ENCODE data around the gene MYOM3.
A peak's percentile ranks its signal among the peaks of the same experiment; 100 is the strongest.

Gene MYOM3

GRCh38 chr1:24127801-24128363, 15.9 kb upstream of the MYOM3 start:
- H2BK5ac ChIP-seq (ENCODE audit: low read length), result no peak overlapping the region
- H3K14ac ChIP-seq (ENCODE audit: low read length), result no peak overlapping the region
- DNase-seq (ENCODE audit: low spot score), result no peak
- no peak overlapping the region for H4K8ac ChIP-seq (ENCODE audit: low read depth, low read length)
- H3K27ac ChIP-seq (replicated peaks; ENCODE audit: low read length), result no peak overlapping the region
- no peaks in the 10 kb centered on the region for H3K4me1 ChIP-seq (ENCODE audit: control insufficient read depth in 2 of 2, insufficient read depth in 1 of 2, low read depth in 1 of 2, low read length in 2 of 2)
- no peak overlapping the region for H2BK15ac ChIP-seq (ENCODE audit: low read length)
- H3K36me3 ChIP-seq (replicated peaks in 1 of 2; ENCODE audit: control insufficient read depth in 2 of 2, insufficient read depth in 2 of 2, low read length in 2 of 2), result no peaks in the 10 kb centered on the region
- no peak overlapping the region for H2BK120ac ChIP-seq (ENCODE audit: low read depth, low read length)
- peaks cover 0 to 2% of the 10 kb centered on the region in 2 donors for H3K9me3 ChIP-seq (replicated peaks in 1 of 2; ENCODE audit: control insufficient read depth in 2 of 2, insufficient read depth in 1 of 2, low read depth in 1 of 2, low read length in 2 of 2)
- no peak overlapping the region for H2AFZ ChIP-seq (ENCODE audit: low read length)
- H3K23ac ChIP-seq (ENCODE audit: low read depth, low read length, poor library complexity), result no peak overlapping the region
- no peak overlapping the region for H3K4ac ChIP-seq (ENCODE audit: low read length)
- H3K27me3 ChIP-seq (ENCODE audit: control insufficient read depth in 3 of 3, insufficient read depth in 3 of 3, low read depth in 1 of 3, low read length in 3 of 3), result peaks cover 0 to 2% (median 0%) of the 10 kb centered on the region in 3 experiments
- WGBS, 2 donors (ENCODE audit: extremely low coverage in 2 of 2, insufficient read length in 2 of 2, insufficient replicate concordance in 1 of 2), result no CpG with 5 or more reads among the region's 7 CpGs
- no peak overlapping the region for H4K91ac ChIP-seq (ENCODE audit: low read depth, low read length, poor library complexity)
- H3K79me1 ChIP-seq (ENCODE audit: low read depth, low read length), result no peaks in the 10 kb centered on the region
- no peak overlapping the region for H3K9ac ChIP-seq (ENCODE audit: low read depth, low read length, poor library complexity)
- H3K4me3 ChIP-seq (ENCODE audit: low read length in 2 of 2), result no peak overlapping the region
- H2AK5ac ChIP-seq (ENCODE audit: low read depth, low read length), result no peak overlapping the region
- H3K18ac ChIP-seq (ENCODE audit: low read length), result no peak overlapping the region
- H3K4me2 ChIP-seq (ENCODE audit: insufficient read depth, low read length, poor library complexity, severe bottlenecking), result no peak overlapping the region
- no peak overlapping the region for H2BK12ac ChIP-seq (ENCODE audit: low read length)

- DNase-seq (ENCODE audit: low spot score), result no peak
Measured at GRCh38 chr1:24127134-24127800, 15.3 kb upstream of the MYOM3 start.

GRCh38 chr1:24126672-24127023, 14.7 kb upstream of the MYOM3 start:
- no CpG with 5 or more reads among the region's 5 CpGs for WGBS, 2 donors (ENCODE audit: extremely low coverage in 2 of 2, insufficient read length in 2 of 2, insufficient replicate concordance in 1 of 2)

More at GRCh38 chr1:24127134-24127800, 15.3 kb upstream of the MYOM3 start:
- H2AK5ac ChIP-seq (ENCODE audit: low read depth, low read length), result no peak overlapping the region
- H3K9me3 ChIP-seq (replicated peaks in 1 of 2; ENCODE audit: control insufficient read depth in 2 of 2, insufficient read depth in 1 of 2, low read depth in 1 of 2, low read length in 2 of 2), result peaks cover 0 to 2% of the 10 kb centered on the region in 2 donors
- H3K9ac ChIP-seq (ENCODE audit: low read depth, low read length, poor library complexity), result no peak overlapping the region
- WGBS, 2 donors (ENCODE audit: extremely low coverage in 2 of 2, insufficient read length in 2 of 2, insufficient replicate concordance in 1 of 2), result no CpG with 5 or more reads among the region's 3 CpGs
- no peak overlapping the region for H2BK5ac ChIP-seq (ENCODE audit: low read length)
- H4K8ac ChIP-seq (ENCODE audit: low read depth, low read length), result no peak overlapping the region
- no peak overlapping the region for H3K4ac ChIP-seq (ENCODE audit: low read length)
- H3K27me3 ChIP-seq (ENCODE audit: control insufficient read depth in 3 of 3, insufficient read depth in 3 of 3, low read depth in 1 of 3, low read length in 3 of 3), result peaks cover 0 to 2% (median 0%) of the 10 kb centered on the region in 3 experiments
- no peak overlapping the region for H4K91ac ChIP-seq (ENCODE audit: low read depth, low read length, poor library complexity)
- H3K23ac ChIP-seq (ENCODE audit: low read depth, low read length, poor library complexity), result no peak overlapping the region
- H2BK120ac ChIP-seq (ENCODE audit: low read depth, low read length), result no peak overlapping the region
- no peak overlapping the region for H3K18ac ChIP-seq (ENCODE audit: low read length)
- H3K4me1 ChIP-seq (ENCODE audit: control insufficient read depth in 2 of 2, insufficient read depth in 1 of 2, low read depth in 1 of 2, low read length in 2 of 2), result no peaks in the 10 kb centered on the region
- H2BK12ac ChIP-seq (ENCODE audit: low read length), result no peak overlapping the region
- no peak overlapping the region for H3K27ac ChIP-seq (replicated peaks; ENCODE audit: low read length)
- H3K14ac ChIP-seq (ENCODE audit: low read length), result no peak overlapping the region
- H3K79me1 ChIP-seq (ENCODE audit: low read depth, low read length), result no peaks in the 10 kb centered on the region
- no peak overlapping the region for H3K4me3 ChIP-seq (ENCODE audit: low read length in 2 of 2)
- H3K36me3 ChIP-seq (replicated peaks in 1 of 2; ENCODE audit: control insufficient read depth in 2 of 2, insufficient read depth in 2 of 2, low read length in 2 of 2), result no peaks in the 10 kb centered on the region
- H2BK15ac ChIP-seq (ENCODE audit: low read length), result no peak overlapping the region
- H2AFZ ChIP-seq (ENCODE audit: low read length), result no peak overlapping the region
- no peak overlapping the region for H3K4me2 ChIP-seq (ENCODE audit: insufficient read depth, low read length, poor library complexity, severe bottlenecking)

GRCh38 chr1:24126018-24126671, 14.2 kb upstream of the MYOM3 start:
- no peak overlapping the region for H3K4ac ChIP-seq (ENCODE audit: low read length)
- no peak overlapping the region for H2BK15ac ChIP-seq (ENCODE audit: low read length)
- WGBS, 2 donors (ENCODE audit: extremely low coverage in 2 of 2, insufficient read length in 2 of 2, insufficient replicate concordance in 1 of 2), result no CpG with 5 or more reads among the region's 6 CpGs
- DNase-seq (ENCODE audit: low spot score), result no peak
- H3K4me1 ChIP-seq (ENCODE audit: control insufficient read depth in 2 of 2, insufficient read depth in 1 of 2, low read depth in 1 of 2, low read length in 2 of 2), result no peaks in the 10 kb centered on the region
- H2BK120ac ChIP-seq (ENCODE audit: low read depth, low read length), result no peak overlapping the region
- H2BK5ac ChIP-seq (ENCODE audit: low read length), result no peak overlapping the region
- H3K4me2 ChIP-seq (ENCODE audit: insufficient read depth, low read length, poor library complexity, severe bottlenecking), result no peak overlapping the region
- no peak overlapping the region for H3K18ac ChIP-seq (ENCODE audit: low read length)
- no peak overlapping the region for H2BK12ac ChIP-seq (ENCODE audit: low read length)
- H4K8ac ChIP-seq (ENCODE audit: low read depth, low read length), result no peak overlapping the region
- H3K4me3 ChIP-seq (ENCODE audit: low read length in 2 of 2), result peak overlapping the region in 1 of 2 donors; percentile 13
- no peak overlapping the region for H3K14ac ChIP-seq (ENCODE audit: low read length)
- no peaks in the 10 kb centered on the region for H3K36me3 ChIP-seq (replicated peaks in 1 of 2; ENCODE audit: control insufficient read depth in 2 of 2, insufficient read depth in 2 of 2, low read length in 2 of 2)
- no peak overlapping the region for H3K23ac ChIP-seq (ENCODE audit: low read depth, low read length, poor library complexity)
- H3K79me1 ChIP-seq (ENCODE audit: low read depth, low read length), result no peaks in the 10 kb centered on the region
- H3K9me3 ChIP-seq (replicated peaks in 1 of 2; ENCODE audit: control insufficient read depth in 2 of 2, insufficient read depth in 1 of 2, low read depth in 1 of 2, low read length in 2 of 2), result peaks cover 0 to 2% of the 10 kb centered on the region in 2 donors
- H3K27me3 ChIP-seq (ENCODE audit: control insufficient read depth in 3 of 3, insufficient read depth in 3 of 3, low read depth in 1 of 3, low read length in 3 of 3), result peaks cover 0 to 2% (median 0%) of the 10 kb centered on the region in 3 experiments
- H3K9ac ChIP-seq (ENCODE audit: low read depth, low read length, poor library complexity), result no peak overlapping the region
- H3K27ac ChIP-seq (replicated peaks; ENCODE audit: low read length), result no peak overlapping the region
- H4K91ac ChIP-seq (ENCODE audit: low read depth, low read length, poor library complexity), result no peak overlapping the region
- H2AFZ ChIP-seq (ENCODE audit: low read length), result no peak overlapping the region
- H2AK5ac ChIP-seq (ENCODE audit: low read depth, low read length), result no peak overlapping the region

More at GRCh38 chr1:24126672-24127023, 14.7 kb upstream of the MYOM3 start:
- no peak overlapping the region for H2BK15ac ChIP-seq (ENCODE audit: low read length)
- no peaks in the 10 kb centered on the region for H3K36me3 ChIP-seq (replicated peaks in 1 of 2; ENCODE audit: control insufficient read depth in 2 of 2, insufficient read depth in 2 of 2, low read length in 2 of 2)
- DNase-seq (ENCODE audit: low spot score), result no peak
- H3K4me3 ChIP-seq (ENCODE audit: low read length in 2 of 2), result no peak overlapping the region
- no peak overlapping the region for H3K4me2 ChIP-seq (ENCODE audit: insufficient read depth, low read length, poor library complexity, severe bottlenecking)
- H4K91ac ChIP-seq (ENCODE audit: low read depth, low read length, poor library complexity), result no peak overlapping the region
- no peak overlapping the region for H4K8ac ChIP-seq (ENCODE audit: low read depth, low read length)
- no peak overlapping the region for H2BK120ac ChIP-seq (ENCODE audit: low read depth, low read length)
- no peak overlapping the region for H2BK12ac ChIP-seq (ENCODE audit: low read length)
- H3K23ac ChIP-seq (ENCODE audit: low read depth, low read length, poor library complexity), result no peak overlapping the region
- H3K9ac ChIP-seq (ENCODE audit: low read depth, low read length, poor library complexity), result no peak overlapping the region
- H3K14ac ChIP-seq (ENCODE audit: low read length), result no peak overlapping the region
- H3K4me1 ChIP-seq (ENCODE audit: control insufficient read depth in 2 of 2, insufficient read depth in 1 of 2, low read depth in 1 of 2, low read length in 2 of 2), result no peaks in the 10 kb centered on the region
- H3K27me3 ChIP-seq (ENCODE audit: control insufficient read depth in 3 of 3, insufficient read depth in 3 of 3, low read depth in 1 of 3, low read length in 3 of 3), result peaks cover 0 to 2% (median 0%) of the 10 kb centered on the region in 3 experiments
- no peaks in the 10 kb centered on the region for H3K79me1 ChIP-seq (ENCODE audit: low read depth, low read length)
- no peak overlapping the region for H3K27ac ChIP-seq (replicated peaks; ENCODE audit: low read length)
- H2BK5ac ChIP-seq (ENCODE audit: low read length), result no peak overlapping the region
- no peak overlapping the region for H2AK5ac ChIP-seq (ENCODE audit: low read depth, low read length)
- H3K18ac ChIP-seq (ENCODE audit: low read length), result no peak overlapping the region
- no peak overlapping the region for H2AFZ ChIP-seq (ENCODE audit: low read length)
- no peak overlapping the region for H3K4ac ChIP-seq (ENCODE audit: low read length)
- peaks cover 0 to 2% of the 10 kb centered on the region in 2 donors for H3K9me3 ChIP-seq (replicated peaks in 1 of 2; ENCODE audit: control insufficient read depth in 2 of 2, insufficient read depth in 1 of 2, low read depth in 1 of 2, low read length in 2 of 2)

Data from neuronal stem cell (in vitro differentiated cells).